Measurements from ENCODE around the gene PCOLCE2.

The PCOLCE2 gene

GRCh38 chr3:142777927-142778326 lies 111.0 kb downstream of the PCOLCE2 start:
- in situ Hi-C loops (cut with HindIII; ENCODE audit: low pct_ligation_motif_present, low pct_unique_long_range_greater_than_20kb, low sequenced_read_pairs), result no loop called here

GRCh38 chr3:142768338-142768737 lies 120.5 kb downstream of the PCOLCE2 start:
- no peak for DNase-seq
- in situ Hi-C loops (cut with HindIII; ENCODE audit: low pct_ligation_motif_present, low pct_unique_long_range_greater_than_20kb, low sequenced_read_pairs), result no loop called here

More at GRCh38 chr3:142777927-142778326, 111.0 kb downstream of the PCOLCE2 start:
- DNase-seq, result no peak

Data from ACHN (cell line).